CD14-positive monocyte (primary cell): ENCODE results near the gene ARL4D. TPM values are rescaled to one million over a fixed set of nuclear protein-coding genes. Genes with fewer than 3 reads are reported as not detected.

Source experiments
- DNase-seq, 3 donors: peaks; one replicate each; pipeline ENCODE4 v3.0.0-alpha.2; 2011 to 2022
- H2AFZ ChIP-seq: 2 replicates; pipeline ENCODE4 v1.6.0; 2012; ENCODE audit warnings: mild to moderate bottlenecking, low read depth, low read length, inconsistent platforms; ENCODE audit not compliant: insufficient read depth, poor library complexity, severe bottlenecking
- H3K27ac ChIP-seq, 2 donors: 1 replicate in 1 of 2; 2 replicates in 1 of 2; pipeline ENCODE4 v1.5.1; 2012 to 2013; ENCODE audit warnings: low read length in 2 of 2, control low read depth in 1 of 2, inconsistent platforms in 1 of 2, low read depth in 1 of 2, mild to moderate bottlenecking in 1 of 2
- H3K27me3 ChIP-seq, 2 donors: one replicate each; pipeline versions ENCODE4 v1.6.0 to v1.6.1; 2011 to 2013; ENCODE audit warnings: low read length in 2 of 2; ENCODE audit not compliant: control insufficient read depth in 2 of 2, insufficient read depth in 2 of 2
- H3K36me3 ChIP-seq, 2 donors: replicated peaks in 1 of 2; 1 replicate in 1 of 2; 2 replicates in 1 of 2; pipeline versions ENCODE4 v1.5.1 to v1.6.1; 2012 to 2013; ENCODE audit warnings: low read length in 2 of 2, control low read depth in 1 of 2, inconsistent platforms in 1 of 2, mild to moderate bottlenecking in 1 of 2; ENCODE audit not compliant: insufficient read depth in 2 of 2, control insufficient read depth in 1 of 2
- H3K4me1 ChIP-seq, 2 donors: 1 replicate in 1 of 2; 2 replicates in 1 of 2; pipeline versions ENCODE4 v1.5.1 to v1.6.1; 2012 to 2013; ENCODE audit warnings: low read length in 2 of 2, control low read depth in 1 of 2, inconsistent platforms in 1 of 2, mild to moderate bottlenecking in 1 of 2, moderate library complexity in 1 of 2; ENCODE audit not compliant: insufficient read depth in 2 of 2, control insufficient read depth in 1 of 2
- H3K4me2 ChIP-seq: replicated peaks from 2 replicates; pipeline ENCODE3; 2012; ENCODE audit warnings: low read length, moderate library complexity, mild to moderate bottlenecking; ENCODE audit not compliant: poor library complexity, severe bottlenecking; ENCODE audit errors: extremely low read depth
- H3K4me3 ChIP-seq, 3 experiments: fragments of 200-600 bp in 1 of 3; sonication (generic) in 1 of 3; replicated peaks in 1 of 3; 1 replicate in 2 of 3; 2 replicates in 1 of 3; pipeline ENCODE4 v1.5.1; 2011 to 2013; ENCODE audit warnings: low read length in 3 of 3, mild to moderate bottlenecking in 3 of 3, control low read depth in 2 of 3, low read depth in 2 of 3, inconsistent platforms in 1 of 3, moderate library complexity in 1 of 3
- H3K79me2 ChIP-seq: 2 replicates; pipeline ENCODE4 v1.6.0; 2012; ENCODE audit warnings: mild to moderate bottlenecking, control low read depth, inconsistent platforms, low read length, moderate library complexity; ENCODE audit not compliant: insufficient read depth
- H3K9ac ChIP-seq: 2 replicates; pipeline ENCODE4 v1.6.0; 2017; ENCODE audit warnings: low read length, mild to moderate bottlenecking; ENCODE audit not compliant: insufficient read depth, poor library complexity, severe bottlenecking
- H3K9me3 ChIP-seq, 2 donors: replicated peaks in 1 of 2; 1 replicate in 1 of 2; 2 replicates in 1 of 2; pipeline versions ENCODE4 v1.5.1 to v1.6.1; 2012 to 2013; ENCODE audit warnings: low read length in 2 of 2, control low read depth in 1 of 2; ENCODE audit not compliant: control insufficient read depth in 1 of 2, insufficient read depth in 1 of 2
- H4K20me1 ChIP-seq: 2 replicates; pipeline ENCODE4 v1.6.0; 2012; ENCODE audit warnings: mild to moderate bottlenecking, low read length, control low read depth, moderate library complexity; ENCODE audit not compliant: insufficient read depth
- H3K27ac Mint-ChIP-seq, 7 donors: one replicate each; pipeline ENCODE4 v1.8.0; 2020; ENCODE audit warnings: mild to moderate bottlenecking in 7 of 7, mixed read lengths in 7 of 7, moderate library complexity in 6 of 7, inconsistent platforms in 2 of 7
- H3K27me3 Mint-ChIP-seq, 3 donors: one replicate each; pipeline ENCODE4 v1.8.0; 2021 to 2022; ENCODE audit warnings: low read depth in 3 of 3, mild to moderate bottlenecking in 3 of 3, mixed read lengths in 3 of 3, moderate library complexity in 3 of 3, inconsistent platforms in 1 of 3
- H3K36me3 Mint-ChIP-seq, 2 donors: one replicate each; pipeline ENCODE4 v1.8.0; 2020; ENCODE audit warnings: mixed read lengths in 2 of 2, inconsistent platforms in 1 of 2, mild to moderate bottlenecking in 1 of 2
- H3K4me1 Mint-ChIP-seq: one replicate; pipeline ENCODE4 v1.8.0; 2020; ENCODE audit warnings: mild to moderate bottlenecking, mixed read lengths
- H3K4me3 Mint-ChIP-seq, 2 donors: one replicate each; pipeline ENCODE4 v1.8.0; 2020; ENCODE audit warnings: mild to moderate bottlenecking in 2 of 2, mixed read lengths in 2 of 2, moderate library complexity in 1 of 2
- H3K9me3 Mint-ChIP-seq, 7 donors: one replicate each; pipeline ENCODE4 v1.8.0; 2020 to 2022; ENCODE audit warnings: mixed read lengths in 7 of 7, mild to moderate bottlenecking in 6 of 7, moderate library complexity in 6 of 7, inconsistent platforms in 2 of 7
- WGBS: methylation state at CpG from one replicate; pipeline ENCODE4 v1.1.5; 2013; ENCODE audit warnings: missing lambda C conversion rate; ENCODE audit not compliant: insufficient coverage; 5-methylcytosine and 5-hydroxymethylcytosine counted together
- intact Hi-C, 2 donors: fragments of 100-400 bp; cut with micrococcal nuclease; formaldehyde crosslinking; loops; one replicate each; pipeline versions ENCODE4 v1.15.0 to v1.15.1; 2023
- polyA plus RNA-seq, 3 donors: library from polyadenylated mRNA; depleted of rRNA in 1 of 3; unstranded in 2 of 3; stranded (reverse) in 1 of 3; fragments of 300-500 nt in 2 of 3; fragments of >200 nt in 1 of 3; fragmentation: Illumina TruSeq in 2 of 3; gene quantifications; 1 replicate in 2 of 3; 2 replicates in 1 of 3; pipeline ENCODE4 v1.2.3, GENCODE V29; 2012 to 2021
- TF ChIP-seq, protein P1 (sequence below): fragments of 200-600 bp; IDR thresholded peaks from one replicate; pipeline ENCODE4 v1.8.0; 2022; ENCODE audit warnings: antibody characterized with exemption, mild to moderate bottlenecking

ARL4D gene
- polyA plus RNA-seq, 3 donors, result 0.75 to 2.4 (median 1.7) TPM

DNA sequence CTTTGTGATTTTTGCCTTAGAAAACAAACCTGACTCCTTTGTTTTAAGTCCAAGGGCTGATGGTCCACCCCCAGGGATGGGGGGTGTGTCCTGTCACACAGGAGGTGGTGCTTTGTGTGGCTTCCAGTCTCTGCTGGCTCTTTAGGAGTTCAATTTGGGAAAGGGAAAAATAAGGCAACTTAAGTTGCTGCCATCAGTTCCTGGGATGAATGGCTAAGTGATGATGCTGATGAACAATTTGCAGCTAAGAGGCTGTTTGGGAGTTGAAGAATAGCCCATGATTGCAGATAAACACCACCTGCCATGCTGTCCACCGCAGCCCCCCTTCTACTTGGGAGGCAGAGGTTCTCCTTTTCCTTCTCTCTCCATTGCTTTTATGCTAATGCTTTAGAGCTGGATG is 40.2 kb downstream of the ARL4D start:
- Histone ChIP-seq H3K27ac (no peak overlapping the region), H3K36me3 (no peaks in the 10 kb centered on the region), H3K27me3 (peaks cover 2 to 3% of the 10 kb centered on the region in 2 donors), H3K9me3 (no peaks in the 10 kb centered on the region), H3K4me3 (no peak overlapping the region), H3K4me1 (no peaks in the 10 kb centered on the region), H3K4me2 (no peak overlapping the region), H2AFZ (no peak overlapping the region), H4K20me1 (no peaks in the 10 kb centered on the region), H3K9ac (no peak overlapping the region), H3K79me2 (no peaks in the 10 kb centered on the region)
- intact Hi-C loops, result no loop called here
- Mint-ChIP-seq H3K27me3 (peaks cover 3 to 19% (median 12%) of the 10 kb centered on the region in 3 donors), H3K27ac (no peak overlapping the region), H3K4me1 (no peaks in the 10 kb centered on the region), H3K9me3 (peaks cover 0 to 9% (median 0%) of the 10 kb centered on the region in 7 donors), H3K4me3 (no peak overlapping the region), H3K36me3 (no peaks in the 10 kb centered on the region)
- no CpG with 5 or more reads among the region's 1 CpG for WGBS
- TF ChIP-seq, protein P1, sequence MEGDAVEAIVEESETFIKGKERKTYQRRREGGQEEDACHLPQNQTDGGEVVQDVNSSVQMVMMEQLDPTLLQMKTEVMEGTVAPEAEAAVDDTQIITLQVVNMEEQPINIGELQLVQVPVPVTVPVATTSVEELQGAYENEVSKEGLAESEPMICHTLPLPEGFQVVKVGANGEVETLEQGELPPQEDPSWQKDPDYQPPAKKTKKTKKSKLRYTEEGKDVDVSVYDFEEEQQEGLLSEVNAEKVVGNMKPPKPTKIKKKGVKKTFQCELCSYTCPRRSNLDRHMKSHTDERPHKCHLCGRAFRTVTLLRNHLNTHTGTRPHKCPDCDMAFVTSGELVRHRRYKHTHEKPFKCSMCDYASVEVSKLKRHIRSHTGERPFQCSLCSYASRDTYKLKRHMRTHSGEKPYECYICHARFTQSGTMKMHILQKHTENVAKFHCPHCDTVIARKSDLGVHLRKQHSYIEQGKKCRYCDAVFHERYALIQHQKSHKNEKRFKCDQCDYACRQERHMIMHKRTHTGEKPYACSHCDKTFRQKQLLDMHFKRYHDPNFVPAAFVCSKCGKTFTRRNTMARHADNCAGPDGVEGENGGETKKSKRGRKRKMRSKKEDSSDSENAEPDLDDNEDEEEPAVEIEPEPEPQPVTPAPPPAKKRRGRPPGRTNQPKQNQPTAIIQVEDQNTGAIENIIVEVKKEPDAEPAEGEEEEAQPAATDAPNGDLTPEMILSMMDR, result no peak
- no peak for DNase-seq

DNA sequence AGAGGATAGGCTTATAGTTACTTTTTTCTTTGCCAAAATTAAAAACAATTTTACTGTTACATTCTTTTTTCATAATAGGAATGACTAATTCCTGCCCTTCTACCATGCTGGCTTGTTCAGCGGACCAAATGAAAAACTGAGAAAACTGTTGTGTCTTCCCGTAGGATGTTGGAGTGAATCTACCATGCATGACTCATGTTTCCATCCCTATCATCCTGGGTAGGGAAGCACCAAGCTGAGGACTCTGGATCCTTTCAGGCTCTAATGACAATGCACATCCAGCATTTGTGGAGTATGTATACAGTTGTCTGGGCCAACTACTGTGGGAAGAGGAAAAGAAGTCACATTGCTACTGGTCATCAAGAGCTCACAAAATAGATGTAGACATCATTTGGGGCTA is 43.9 kb downstream of the ARL4D start:
- no peak overlapping the region for H3K9ac ChIP-seq
- H3K27me3 Mint-ChIP-seq, result peaks cover 7 to 17% (median 9%) of the 10 kb centered on the region in 3 donors
- no peaks in the 10 kb centered on the region for H3K36me3 ChIP-seq

More for the DNA sequence above, 43.9 kb downstream of the ARL4D start:
- Histone ChIP-seq H3K4me1 (no peaks in the 10 kb centered on the region), H4K20me1 (no peaks in the 10 kb centered on the region), H3K79me2 (no peaks in the 10 kb centered on the region), H2AFZ (no peak overlapping the region), H3K4me3 (no peak overlapping the region), H3K9me3 (no peaks in the 10 kb centered on the region), H3K27ac (no peak overlapping the region), H3K27me3 (no peaks in the 10 kb centered on the region), H3K4me2 (no peak overlapping the region)
- WGBS, result no CpG with 5 or more reads among the region's 2 CpGs
- Mint-ChIP-seq H3K36me3 (no peaks in the 10 kb centered on the region), H3K4me3 (no peak overlapping the region), H3K27ac (no peak overlapping the region), H3K4me1 (no peaks in the 10 kb centered on the region), H3K9me3 (peaks cover 0 to 9% (median 0%) of the 10 kb centered on the region in 7 donors)
- intact Hi-C loops, result no loop called here
- TF ChIP-seq, protein P1, result no peak
- no peak for DNase-seq
